ENCODE data around the gene USP34.

The USP34 gene

GRCh38 chr2:61288070-61288841 is 182.6 kb downstream of the USP34 start:
- H3K27me3 ChIP-seq (replicated peaks): no peaks in the 10 kb centered on the region
- no peak overlapping the region for H3K27ac ChIP-seq
- in situ Hi-C loops (cut with HindIII; ENCODE audit: low pct_ligation_motif_present, low sequenced_read_pairs): no loop called here
- H3K36me3 ChIP-seq (replicated peaks): peaks cover 9% of the 10 kb centered on the region
- H3K4me3 ChIP-seq (ENCODE audit: low read depth, low read length): no peak overlapping the region
- DNase-seq: no peak
- TF ChIP-seq CTCF (IDR thresholded peaks at IDR 0.05; ENCODE audit: low read depth, low read length, missing control alignments): no peak

DNA sequence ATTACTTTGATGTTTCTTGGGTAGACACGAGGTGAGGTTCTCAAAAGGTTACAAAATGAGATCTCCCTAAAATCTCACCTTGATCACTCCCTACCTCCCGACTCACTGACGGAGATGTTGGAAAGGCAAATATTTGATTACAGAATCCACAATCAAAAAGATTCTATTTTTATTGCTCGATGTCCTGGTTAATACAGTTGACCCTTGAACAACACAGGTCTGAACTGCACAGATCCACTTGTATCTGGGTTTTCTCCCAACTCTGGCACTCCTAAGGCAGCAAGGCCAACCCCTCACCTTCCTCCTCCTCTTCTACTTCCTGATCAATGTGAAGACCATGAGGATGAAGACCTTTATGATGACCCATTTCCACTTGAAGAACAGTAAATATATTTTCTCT is 183.6 kb downstream of the USP34 start:
- in situ Hi-C loops (cut with HindIII; ENCODE audit: low pct_ligation_motif_present, low sequenced_read_pairs): no loop called here
- Histone ChIP-seq H3K4me3 (ENCODE audit: low read depth, low read length) (no peak overlapping the region), H3K36me3 (replicated peaks) (peaks cover 12% of the 10 kb centered on the region), H3K27ac (no peak overlapping the region), H3K27me3 (replicated peaks) (no peaks in the 10 kb centered on the region)
- TF ChIP-seq CTCF (IDR thresholded peaks at IDR 0.05; ENCODE audit: low read depth, low read length, missing control alignments): no peak
- DNase-seq: no peak

- TF ChIP-seq CTCF (IDR thresholded peaks at IDR 0.05; ENCODE audit: low read depth, low read length, missing control alignments): no peak
Observed at GRCh38 chr2:61283443-61284160, 187.3 kb downstream of the USP34 start.

DNA sequence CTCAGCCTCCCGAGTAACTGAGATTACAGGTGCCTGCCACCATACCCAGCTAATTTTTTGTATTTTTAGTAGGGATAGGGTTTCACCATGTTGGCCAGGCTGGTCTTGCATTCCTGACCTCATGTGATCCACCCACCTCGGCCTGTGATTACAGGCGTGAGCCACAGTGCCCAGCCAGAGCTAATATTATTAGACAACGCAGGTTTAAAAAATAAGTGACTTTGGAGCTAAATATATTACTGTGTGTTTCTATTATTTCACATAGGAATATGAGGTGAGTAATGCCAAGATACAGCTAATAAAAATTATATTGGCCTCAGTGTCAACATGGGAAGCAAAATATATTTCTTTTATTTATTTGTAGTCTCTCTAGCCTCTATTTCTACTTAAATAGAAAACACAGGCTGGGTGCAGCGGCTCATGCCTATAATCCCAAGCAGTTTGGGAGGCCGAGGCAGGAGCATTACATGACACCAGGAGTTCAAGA is 188.7 kb downstream of the USP34 start:
- in situ Hi-C loops (cut with HindIII; ENCODE audit: low pct_ligation_motif_present, low sequenced_read_pairs): no loop called here
- Histone ChIP-seq H3K27me3 (replicated peaks) (no peaks in the 10 kb centered on the region), H3K27ac (no peak overlapping the region), H3K4me3 (ENCODE audit: low read depth, low read length) (no peak overlapping the region), H3K36me3 (replicated peaks) (peaks cover 31% of the 10 kb centered on the region)
- no peak for TF ChIP-seq CTCF (IDR thresholded peaks at IDR 0.05; ENCODE audit: low read depth, low read length, missing control alignments)
- no peak for DNase-seq

More at GRCh38 chr2:61283443-61284160, 187.3 kb downstream of the USP34 start:
- peaks cover 27% of the 10 kb centered on the region for H3K36me3 ChIP-seq (replicated peaks)
- DNase-seq: no peak
- in situ Hi-C loops (cut with HindIII; ENCODE audit: low pct_ligation_motif_present, low sequenced_read_pairs): no loop called here
- no peaks in the 10 kb centered on the region for H3K27me3 ChIP-seq (replicated peaks)
- no peak overlapping the region for H3K4me3 ChIP-seq (ENCODE audit: low read depth, low read length)
- H3K27ac ChIP-seq: no peak overlapping the region

DNA sequence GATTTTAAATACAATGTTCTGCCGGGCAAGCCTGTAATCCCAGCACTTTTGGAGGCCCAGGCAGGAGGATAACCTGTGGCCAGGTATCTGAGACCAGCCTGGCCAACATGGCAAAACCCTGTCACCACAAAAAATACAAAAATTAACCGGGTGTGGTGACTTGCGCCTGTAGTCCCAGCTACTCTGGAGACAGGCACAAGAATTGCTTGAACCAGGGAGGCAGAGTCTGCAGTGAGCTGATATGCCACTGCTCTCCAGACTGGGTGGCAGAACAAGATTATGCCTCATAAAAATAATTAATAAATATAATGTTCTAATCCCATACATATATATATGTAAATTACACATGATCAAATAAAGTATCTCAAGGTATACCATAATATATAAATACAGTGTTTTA is 189.6 kb downstream of the USP34 start:
- Histone ChIP-seq H3K36me3 (replicated peaks) (peaks cover 30% of the 10 kb centered on the region), H3K27me3 (replicated peaks) (no peaks in the 10 kb centered on the region), H3K27ac (no peak overlapping the region), H3K4me3 (ENCODE audit: low read depth, low read length) (no peak overlapping the region)
- no peak for DNase-seq
- in situ Hi-C loops (cut with HindIII; ENCODE audit: low pct_ligation_motif_present, low sequenced_read_pairs): no loop called here
- no peak for TF ChIP-seq CTCF (IDR thresholded peaks at IDR 0.05; ENCODE audit: low read depth, low read length, missing control alignments)

Data from brain microvascular endothelial cell (primary cell).